Measurements from ENCODE around the gene OPN1MW2. TPM values are rescaled to one million over a fixed set of nuclear protein-coding genes. Genes with fewer than 3 reads are reported as not detected.
"Not testable (repeated sequence)": the region's sequence is repeated elsewhere in the genome, so short reads cannot be mapped to it uniquely, and the experiment has no call there.

OPN1MW2 gene
- not detected for total RNA-seq

DNA sequence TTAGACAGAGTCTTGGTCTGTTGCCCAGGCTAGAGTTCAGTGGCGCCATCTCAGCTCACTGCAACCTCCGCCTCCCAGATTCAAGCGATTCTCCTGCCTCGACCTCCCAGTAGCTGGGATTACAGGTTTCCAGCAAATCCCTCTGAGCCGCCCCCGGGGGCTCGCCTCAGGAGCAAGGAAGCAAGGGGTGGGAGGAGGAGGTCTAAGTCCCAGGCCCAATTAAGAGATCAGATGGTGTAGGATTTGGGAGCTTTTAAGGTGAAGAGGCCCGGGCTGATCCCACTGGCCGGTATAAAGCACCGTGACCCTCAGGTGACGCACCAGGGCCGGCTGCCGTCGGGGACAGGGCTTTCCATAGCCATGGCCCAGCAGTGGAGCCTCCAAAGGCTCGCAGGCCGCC, at the start of gene OPN1MW2:
Gene OPN1MW2 (plus strand): TSS at position 301 of the 400 bp plus-strand sequence. CDS start 60 bp downstream, at position 361.
- intact Hi-C loops (cut with micrococcal nuclease); H3K4me1 Mint-ChIP-seq (ENCODE audit: low read depth); H3K9me3 Mint-ChIP-seq; DNase-seq; H3K27me3 Mint-ChIP-seq (ENCODE audit: low read depth); H3K27ac Mint-ChIP-seq; H3K4me3 Mint-ChIP-seq; H3K36me3 Mint-ChIP-seq (ENCODE audit: low read depth); CTCF ChIA-PET: not testable (repeated sequence)

DNA sequence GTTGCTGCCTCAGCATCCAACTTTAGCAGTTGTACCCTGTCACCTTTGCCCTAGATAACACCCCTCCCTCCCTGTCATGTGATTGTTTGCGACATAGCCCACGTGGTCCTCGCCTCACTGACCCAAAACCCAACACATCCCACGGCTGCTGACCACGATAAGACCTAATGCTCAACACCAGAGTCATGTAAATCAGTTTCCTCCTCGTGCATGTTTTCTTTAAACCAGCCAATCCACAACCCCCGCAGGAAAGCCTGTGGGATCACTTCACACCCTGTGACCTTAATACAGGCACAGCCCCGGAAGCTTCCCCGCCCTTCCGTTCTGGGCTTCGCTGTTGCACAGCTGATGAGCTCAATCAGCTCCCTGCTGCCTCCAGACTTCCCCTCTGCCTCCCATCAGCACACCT, 47.0 kb upstream of the OPN1MW2 start:
- H3K27ac Mint-ChIP-seq; H3K4me3 Mint-ChIP-seq; H3K9me3 Mint-ChIP-seq; H3K27me3 Mint-ChIP-seq (ENCODE audit: low read depth); H3K4me1 Mint-ChIP-seq (ENCODE audit: low read depth); H3K36me3 Mint-ChIP-seq (ENCODE audit: low read depth); DNase-seq; intact Hi-C loops (cut with micrococcal nuclease); CTCF ChIA-PET: not testable (repeated sequence)

DNA sequence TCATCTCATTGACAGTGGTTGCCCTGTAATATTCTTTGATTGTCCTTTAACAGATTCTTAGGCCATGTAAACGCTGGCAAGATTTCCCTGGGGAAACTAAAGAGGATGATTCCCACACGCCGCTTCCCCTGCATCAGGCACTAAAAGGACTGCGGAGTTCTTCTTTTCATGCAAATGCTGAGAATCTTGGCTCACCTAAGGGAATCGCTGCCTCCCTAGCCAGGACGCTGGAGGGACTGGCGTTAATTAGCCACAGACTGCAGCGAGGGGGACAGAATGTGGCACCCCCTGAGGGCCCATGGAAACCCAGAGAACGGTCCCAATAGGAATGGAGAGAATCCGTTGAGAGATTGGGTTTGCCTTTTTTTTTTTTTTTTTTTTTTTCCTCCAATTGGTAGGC, 45.2 kb upstream of the OPN1MW2 start:
- DNase-seq; CTCF ChIA-PET; H3K36me3 Mint-ChIP-seq (ENCODE audit: low read depth); H3K4me3 Mint-ChIP-seq; H3K9me3 Mint-ChIP-seq; H3K27ac Mint-ChIP-seq; intact Hi-C loops (cut with micrococcal nuclease); H3K27me3 Mint-ChIP-seq (ENCODE audit: low read depth); H3K4me1 Mint-ChIP-seq (ENCODE audit: low read depth): not testable (repeated sequence)

DNA sequence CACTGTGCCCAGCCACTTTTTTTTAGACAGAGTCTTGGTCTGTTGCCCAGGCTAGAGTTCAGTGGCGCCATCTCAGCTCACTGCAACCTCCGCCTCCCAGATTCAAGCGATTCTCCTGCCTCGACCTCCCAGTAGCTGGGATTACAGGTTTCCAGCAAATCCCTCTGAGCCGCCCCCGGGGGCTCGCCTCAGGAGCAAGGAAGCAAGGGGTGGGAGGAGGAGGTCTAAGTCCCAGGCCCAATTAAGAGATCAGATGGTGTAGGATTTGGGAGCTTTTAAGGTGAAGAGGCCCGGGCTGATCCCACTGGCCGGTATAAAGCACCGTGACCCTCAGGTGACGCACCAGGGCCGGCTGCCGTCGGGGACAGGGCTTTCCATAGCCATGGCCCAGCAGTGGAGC, 37.3 kb upstream of the OPN1MW2 start, which contains the start of gene OPN1MW:
Gene OPN1MW (plus strand): TSS at position 301 of the 400 bp plus-strand sequence. CDS start 82 bp downstream, at position 383.
- CTCF ChIA-PET; H3K27ac Mint-ChIP-seq; DNase-seq; H3K9me3 Mint-ChIP-seq; intact Hi-C loops (cut with micrococcal nuclease); H3K27me3 Mint-ChIP-seq (ENCODE audit: low read depth); H3K4me1 Mint-ChIP-seq (ENCODE audit: low read depth); H3K36me3 Mint-ChIP-seq (ENCODE audit: low read depth); H3K4me3 Mint-ChIP-seq: not testable (repeated sequence)

DNA sequence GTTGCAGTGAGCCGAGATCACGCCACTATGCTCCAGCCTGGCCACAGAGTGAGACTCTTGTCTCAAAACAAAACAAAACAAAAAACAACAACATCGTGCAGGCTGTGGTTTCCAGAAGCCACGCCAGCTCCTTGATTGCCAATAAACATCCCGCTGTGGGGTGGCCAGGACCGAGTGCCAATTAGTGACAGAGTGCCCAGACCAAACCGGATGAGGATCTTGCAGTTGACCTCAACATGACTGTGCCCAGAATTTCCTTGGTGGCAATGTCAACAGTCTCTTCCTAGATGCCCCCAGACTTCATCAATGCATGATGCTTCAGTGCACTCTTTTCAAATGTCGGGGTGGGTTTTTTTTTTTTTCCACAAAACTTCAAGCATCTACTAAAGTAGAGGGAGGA, 35.8 kb upstream of the OPN1MW2 start:
- H3K9me3 Mint-ChIP-seq; H3K4me3 Mint-ChIP-seq; H3K27ac Mint-ChIP-seq; H3K4me1 Mint-ChIP-seq (ENCODE audit: low read depth); CTCF ChIA-PET; DNase-seq; H3K27me3 Mint-ChIP-seq (ENCODE audit: low read depth); intact Hi-C loops (cut with micrococcal nuclease); H3K36me3 Mint-ChIP-seq (ENCODE audit: low read depth): not testable (repeated sequence)

DNA sequence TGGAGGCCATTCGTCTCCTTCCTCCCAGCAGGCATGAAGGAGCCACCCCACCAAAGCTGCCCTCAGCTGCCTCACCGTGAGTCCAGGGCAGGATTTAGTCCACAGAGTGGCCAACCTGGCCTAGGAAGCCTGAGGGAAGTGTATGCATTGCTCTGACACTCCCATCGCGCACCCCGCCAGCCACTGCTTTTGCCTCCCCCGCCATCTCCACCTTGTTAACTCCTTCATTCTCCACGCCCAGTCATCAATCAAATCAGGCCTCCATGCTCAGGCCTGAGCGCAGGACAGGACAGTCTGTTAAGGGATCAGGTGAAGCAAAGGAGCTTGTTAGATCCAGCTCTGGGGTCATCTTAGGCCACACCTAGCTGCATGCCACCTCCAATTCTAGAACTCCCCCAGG, 26.7 kb upstream of the OPN1MW2 start:
- H3K36me3 Mint-ChIP-seq (ENCODE audit: low read depth); DNase-seq; H3K9me3 Mint-ChIP-seq; H3K4me1 Mint-ChIP-seq (ENCODE audit: low read depth); H3K27ac Mint-ChIP-seq; intact Hi-C loops (cut with micrococcal nuclease); CTCF ChIA-PET; H3K27me3 Mint-ChIP-seq (ENCODE audit: low read depth); H3K4me3 Mint-ChIP-seq: not testable (repeated sequence)

DNA sequence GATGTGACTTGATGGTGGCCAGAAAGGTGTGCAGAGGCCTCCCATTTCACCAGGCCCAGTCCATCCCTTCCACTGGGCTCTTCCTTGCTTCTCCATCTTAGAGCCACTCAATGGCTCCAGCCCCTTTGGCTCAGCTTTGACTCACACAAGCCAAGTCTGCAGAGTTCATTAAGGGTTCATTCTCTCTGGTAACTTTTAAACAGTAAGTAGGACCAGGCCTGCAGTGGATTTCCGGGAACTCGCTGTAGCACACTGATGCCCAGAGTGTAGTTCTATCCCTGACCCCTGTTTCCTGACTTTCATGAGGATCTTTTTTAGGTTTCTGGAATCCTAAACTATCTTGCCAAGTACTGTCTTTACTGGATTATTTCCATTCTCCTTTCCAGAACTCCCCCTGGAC, 25.2 kb upstream of the OPN1MW2 start:
- H3K27me3 Mint-ChIP-seq (ENCODE audit: low read depth); CTCF ChIA-PET; H3K27ac Mint-ChIP-seq; H3K4me3 Mint-ChIP-seq; intact Hi-C loops (cut with micrococcal nuclease); H3K4me1 Mint-ChIP-seq (ENCODE audit: low read depth); H3K36me3 Mint-ChIP-seq (ENCODE audit: low read depth); H3K9me3 Mint-ChIP-seq; DNase-seq: not testable (repeated sequence)

DNA sequence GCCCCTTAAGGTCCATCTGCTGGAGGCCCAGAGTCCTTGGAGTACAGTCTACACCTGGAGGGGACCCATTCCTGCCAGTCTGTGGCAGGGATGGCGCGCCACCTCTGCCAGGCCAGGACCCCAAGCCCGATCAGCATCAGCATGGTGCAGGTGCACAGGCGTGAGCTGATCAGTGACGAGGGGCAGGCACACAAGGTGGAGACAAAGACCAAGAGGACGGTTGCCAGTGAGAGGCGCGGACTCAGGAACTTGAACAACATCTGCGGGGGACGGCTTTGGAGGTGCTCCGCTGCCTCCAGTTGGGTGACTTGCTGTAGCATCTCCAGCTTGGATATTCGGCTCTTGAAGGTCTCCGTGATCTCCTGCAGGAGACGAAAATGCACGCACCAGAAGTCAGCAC, 23.1 kb upstream of the OPN1MW2 start:
- H3K36me3 Mint-ChIP-seq (ENCODE audit: low read depth); H3K4me3 Mint-ChIP-seq; H3K9me3 Mint-ChIP-seq; H3K27ac Mint-ChIP-seq; CTCF ChIA-PET; DNase-seq; H3K27me3 Mint-ChIP-seq (ENCODE audit: low read depth); H3K4me1 Mint-ChIP-seq (ENCODE audit: low read depth); intact Hi-C loops (cut with micrococcal nuclease): not testable (repeated sequence)

DNA sequence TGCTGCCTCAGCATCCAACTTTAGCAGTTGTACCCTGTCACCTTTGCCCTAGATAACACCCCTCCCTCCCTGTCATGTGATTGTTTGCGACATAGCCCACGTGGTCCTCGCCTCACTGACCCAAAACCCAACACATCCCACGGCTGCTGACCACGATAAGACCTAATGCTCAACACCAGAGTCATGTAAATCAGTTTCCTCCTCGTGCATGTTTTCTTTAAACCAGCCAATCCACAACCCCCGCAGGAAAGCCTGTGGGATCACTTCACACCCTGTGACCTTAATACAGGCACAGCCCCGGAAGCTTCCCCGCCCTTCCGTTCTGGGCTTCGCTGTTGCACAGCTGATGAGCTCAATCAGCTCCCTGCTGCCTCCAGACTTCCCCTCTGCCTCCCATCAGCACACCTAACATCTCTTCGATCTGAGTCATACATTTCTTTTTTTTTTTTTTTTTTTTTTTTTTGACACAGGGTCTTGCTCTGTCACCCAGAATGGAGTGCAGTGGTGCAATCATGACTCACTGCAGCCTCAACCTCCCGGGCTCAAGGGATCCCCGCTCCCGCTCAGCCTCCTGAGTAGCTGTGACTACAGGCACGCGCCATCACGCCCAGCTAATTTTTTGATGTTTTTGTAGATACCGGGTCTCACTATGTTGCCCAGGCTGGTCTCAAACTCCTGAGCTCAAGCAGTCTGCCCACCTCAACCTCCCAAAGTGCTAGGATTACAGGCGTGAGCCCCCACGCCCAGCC, 9.7 kb upstream of the OPN1MW2 start:
- intact Hi-C loops (cut with micrococcal nuclease); H3K4me1 Mint-ChIP-seq (ENCODE audit: low read depth); H3K36me3 Mint-ChIP-seq (ENCODE audit: low read depth); H3K4me3 Mint-ChIP-seq; H3K27me3 Mint-ChIP-seq (ENCODE audit: low read depth); DNase-seq; H3K9me3 Mint-ChIP-seq; CTCF ChIA-PET; H3K27ac Mint-ChIP-seq: not testable (repeated sequence)

DNA sequence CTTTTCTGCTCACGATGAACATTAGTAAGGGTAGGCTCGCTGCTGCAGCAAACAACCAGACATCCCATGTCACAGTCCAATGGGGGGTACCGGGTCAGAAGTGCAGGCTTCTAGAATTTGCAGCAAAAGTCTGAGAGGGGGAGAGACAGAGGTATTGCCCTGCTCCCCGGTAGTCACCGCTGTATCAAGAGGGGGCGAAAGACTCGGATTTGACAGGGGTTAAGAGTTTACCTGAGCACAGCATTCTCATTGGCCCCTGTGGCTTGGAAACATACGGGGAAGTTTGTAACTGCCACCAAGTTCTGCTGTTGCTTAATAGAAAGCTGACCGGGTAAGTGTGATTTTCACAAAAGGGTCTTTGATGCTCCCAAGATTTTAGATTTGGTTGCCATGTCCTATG, 8.5 kb upstream of the OPN1MW2 start:
- H3K4me3 Mint-ChIP-seq; intact Hi-C loops (cut with micrococcal nuclease); CTCF ChIA-PET; DNase-seq; H3K4me1 Mint-ChIP-seq (ENCODE audit: low read depth); H3K27me3 Mint-ChIP-seq (ENCODE audit: low read depth); H3K27ac Mint-ChIP-seq; H3K36me3 Mint-ChIP-seq (ENCODE audit: low read depth); H3K9me3 Mint-ChIP-seq: not testable (repeated sequence)

DNA sequence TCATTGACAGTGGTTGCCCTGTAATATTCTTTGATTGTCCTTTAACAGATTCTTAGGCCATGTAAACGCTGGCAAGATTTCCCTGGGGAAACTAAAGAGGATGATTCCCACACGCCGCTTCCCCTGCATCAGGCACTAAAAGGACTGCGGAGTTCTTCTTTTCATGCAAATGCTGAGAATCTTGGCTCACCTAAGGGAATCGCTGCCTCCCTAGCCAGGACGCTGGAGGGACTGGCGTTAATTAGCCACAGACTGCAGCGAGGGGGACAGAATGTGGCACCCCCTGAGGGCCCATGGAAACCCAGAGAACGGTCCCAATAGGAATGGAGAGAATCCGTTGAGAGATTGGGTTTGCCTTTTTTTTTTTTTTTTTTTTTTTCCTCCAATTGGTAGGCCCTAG, 8.1 kb upstream of the OPN1MW2 start:
- H3K27ac Mint-ChIP-seq; H3K9me3 Mint-ChIP-seq; CTCF ChIA-PET; H3K4me3 Mint-ChIP-seq; intact Hi-C loops (cut with micrococcal nuclease); DNase-seq; H3K4me1 Mint-ChIP-seq (ENCODE audit: low read depth); H3K27me3 Mint-ChIP-seq (ENCODE audit: low read depth); H3K36me3 Mint-ChIP-seq (ENCODE audit: low read depth): not testable (repeated sequence)

DNA sequence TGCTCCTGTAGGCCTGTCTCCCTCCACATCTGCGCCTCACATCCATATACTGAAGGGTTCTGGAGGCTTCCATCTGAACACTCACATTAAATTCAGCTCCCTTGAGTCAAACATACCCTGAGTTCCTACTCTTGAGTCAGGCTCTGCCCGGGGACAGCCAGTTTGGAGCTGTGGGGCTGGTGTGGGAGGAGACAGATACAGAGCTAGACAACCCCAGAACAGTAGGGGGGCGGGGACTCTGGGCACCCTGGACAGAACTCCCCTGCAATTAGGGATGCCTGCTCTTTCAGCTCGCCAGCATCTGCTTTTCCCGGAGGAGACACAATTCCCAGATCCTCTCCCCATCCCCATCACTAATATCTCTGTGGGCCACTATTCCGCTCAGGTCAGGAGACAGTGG, 5.7 kb downstream of the OPN1MW2 start:
- H3K27me3 Mint-ChIP-seq (ENCODE audit: low read depth); DNase-seq; H3K4me3 Mint-ChIP-seq; CTCF ChIA-PET; intact Hi-C loops (cut with micrococcal nuclease); H3K9me3 Mint-ChIP-seq; H3K4me1 Mint-ChIP-seq (ENCODE audit: low read depth); H3K36me3 Mint-ChIP-seq (ENCODE audit: low read depth); H3K27ac Mint-ChIP-seq: not testable (repeated sequence)

DNA sequence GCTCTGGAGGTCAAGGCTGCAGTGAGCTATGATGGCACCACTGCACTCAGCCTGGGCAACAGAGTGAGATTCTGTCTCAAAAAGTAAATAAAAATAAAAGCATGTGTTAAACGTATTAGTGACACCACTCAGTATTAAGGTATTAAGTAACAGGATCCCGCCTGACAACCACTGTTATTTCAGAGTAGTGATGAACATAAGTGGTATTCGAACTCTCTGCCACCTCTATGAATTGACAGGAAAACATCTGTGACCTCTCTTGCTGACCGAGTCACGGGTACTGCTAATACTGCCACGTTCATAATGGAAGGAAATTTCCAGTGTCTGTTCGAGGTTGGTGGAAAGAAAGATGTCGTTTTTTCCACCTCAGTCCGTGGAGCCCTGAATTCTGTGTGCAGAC, 7.2 kb downstream of the OPN1MW2 start:
- intact Hi-C loops (cut with micrococcal nuclease); H3K4me1 Mint-ChIP-seq (ENCODE audit: low read depth); H3K27ac Mint-ChIP-seq; CTCF ChIA-PET; DNase-seq; H3K27me3 Mint-ChIP-seq (ENCODE audit: low read depth); H3K4me3 Mint-ChIP-seq; H3K36me3 Mint-ChIP-seq (ENCODE audit: low read depth); H3K9me3 Mint-ChIP-seq: not testable (repeated sequence)
